Kidney capillary endothelial cell (primary cell): ENCODE results near the gene LYPD6.

Experiments
- DNase-seq: peaks from one replicate; pipeline ENCODE4 v3.0.0-alpha.2; 2018; ENCODE audit warnings: low spot score

Gene LYPD6

GRCh38 chr2:149513461-149513860 lies 183.1 kb downstream of the LYPD6 start:
- no peak for DNase-seq
